Daoy (cell line): ENCODE measurements around the gene C10orf90. TPM values are rescaled to one million over a fixed set of nuclear protein-coding genes. Genes with fewer than 3 reads are reported as not detected.
A peak's percentile ranks its signal among the peaks of the same experiment; 100 is the strongest.

Experiments used
- DNase-seq: peaks from one replicate; pipeline ENCODE4 v3.0.0-alpha.2; 2015; ENCODE audit warnings: low read depth
- total RNA-seq: library from RNA; depleted of rRNA; stranded (reverse); fragments of >200 nt; shearing (Covaris generic); gene quantifications from 2 replicates; pipeline ENCODE4 v1.2.3, GENCODE V29; 2014

Gene C10orf90
- total RNA-seq, 1 experiment from 2014 or later, result 1.4 TPM

DNA sequence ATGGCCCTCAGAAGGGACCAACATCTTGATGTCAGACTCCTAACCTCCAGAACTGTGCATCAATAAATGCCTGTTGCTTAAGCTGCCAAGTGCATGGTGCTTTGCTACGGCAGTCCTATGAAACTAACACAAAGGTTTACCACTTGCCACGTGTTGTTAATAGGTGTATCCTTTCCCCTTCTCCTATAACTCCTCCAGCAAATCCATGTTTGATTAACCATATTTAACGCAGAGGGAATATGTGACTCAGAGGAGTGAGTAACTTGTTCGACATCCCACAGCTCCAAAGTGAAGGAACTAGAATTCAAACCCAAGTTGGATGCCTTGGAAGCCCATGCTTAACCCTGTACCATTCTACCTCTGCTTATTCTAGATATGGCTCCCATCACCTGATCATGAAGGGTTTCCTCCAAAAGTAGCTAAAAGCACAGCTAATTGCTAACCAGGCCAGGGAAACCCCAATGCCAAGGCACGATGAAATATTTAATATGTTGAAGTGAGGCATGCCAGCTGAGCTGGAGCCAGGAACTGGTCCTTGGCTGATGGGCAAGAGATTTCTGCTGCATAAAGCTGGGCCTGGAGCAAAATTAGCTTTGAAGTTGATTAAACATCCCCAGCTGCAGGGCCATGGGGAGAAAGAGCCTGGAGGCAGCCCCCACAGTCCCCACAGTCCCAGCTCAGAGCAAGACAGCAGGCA lies 131.9 kb downstream of the C10orf90 start:
- no peak for DNase-seq

DNA sequence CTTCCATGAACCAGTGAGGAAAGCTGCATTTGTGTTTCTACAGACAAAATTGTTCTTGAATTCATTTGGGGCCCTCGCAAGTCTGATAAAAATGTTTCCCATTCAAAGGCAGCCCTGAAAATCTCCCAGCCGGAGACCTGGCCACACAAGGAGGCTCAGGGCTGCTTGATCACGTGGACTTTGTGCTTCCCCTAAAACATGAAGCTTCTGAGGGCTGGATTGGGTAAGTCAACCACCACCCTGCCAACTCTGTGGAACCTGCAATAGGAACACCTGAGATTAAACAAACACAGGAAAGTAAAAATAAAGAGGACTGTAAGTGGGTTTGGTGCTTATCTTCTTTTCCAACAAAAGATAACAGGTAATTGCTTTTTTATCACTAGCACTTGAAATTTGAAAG lies 133.8 kb downstream of the C10orf90 start:
- DNase-seq, result no peak

DNA sequence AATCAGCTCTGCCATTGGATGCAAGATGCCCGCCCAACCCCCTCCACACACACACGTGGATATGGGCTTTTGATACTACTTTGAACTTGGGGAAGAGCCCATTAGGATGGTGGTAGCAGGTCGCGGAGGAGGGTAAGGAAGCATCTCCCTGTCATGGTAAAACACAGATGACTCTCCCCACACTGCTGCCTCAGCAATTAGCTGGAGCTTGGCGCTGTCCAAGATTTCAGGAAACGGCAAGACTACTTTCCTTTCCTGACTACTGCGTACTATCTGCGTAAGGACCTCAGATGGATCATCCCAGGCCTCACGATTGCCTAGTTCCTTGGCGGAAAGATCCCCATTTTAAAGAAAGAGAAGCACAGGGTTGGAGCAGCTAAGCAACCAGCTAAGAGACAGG lies 134.3 kb downstream of the C10orf90 start:
- no peak for DNase-seq

DNA sequence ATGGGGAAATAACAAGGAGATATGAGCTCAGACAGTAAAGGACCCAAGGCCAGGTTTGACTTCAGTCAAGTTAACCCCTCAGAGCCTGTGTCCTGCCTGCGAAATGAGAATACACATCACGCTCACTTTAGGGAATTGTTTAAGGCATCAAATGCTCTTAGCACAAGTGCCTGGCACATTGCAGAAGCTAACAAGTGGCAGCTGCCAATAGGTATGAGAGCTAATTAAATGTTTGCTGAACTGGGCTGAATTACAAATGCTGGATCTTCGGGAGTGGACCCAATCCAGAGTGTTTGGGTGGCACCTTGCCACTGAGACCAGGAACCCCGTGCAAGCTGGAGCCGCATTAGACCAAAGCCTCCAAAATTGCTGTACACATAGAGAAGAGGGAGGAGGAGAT lies 136.8 kb downstream of the C10orf90 start:
- no peak for DNase-seq

DNA sequence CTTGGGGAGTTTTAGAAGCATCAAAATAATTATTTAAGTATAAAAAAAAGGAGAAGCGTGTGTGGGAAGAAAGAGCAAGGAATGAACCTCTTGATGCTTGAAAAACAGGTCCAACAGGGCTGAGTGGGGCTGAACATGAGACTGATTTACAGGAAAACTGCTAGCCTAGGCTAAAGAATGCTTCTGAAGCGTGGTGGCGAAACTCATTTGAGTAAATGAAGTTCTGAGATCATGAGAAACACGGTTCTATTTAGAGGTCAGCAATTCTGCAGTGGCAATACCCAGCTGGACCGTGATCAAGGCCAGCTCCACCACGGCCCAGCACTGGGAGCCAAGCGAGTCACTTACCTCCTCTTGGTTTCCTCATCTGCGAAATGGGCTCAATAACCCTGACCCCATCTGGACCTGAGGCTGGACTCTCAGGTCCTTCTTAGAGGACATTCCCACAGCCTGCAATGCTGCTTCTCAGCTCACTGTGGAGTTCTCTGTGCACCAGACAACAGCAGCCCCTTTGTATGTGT lies 142.1 kb downstream of the C10orf90 start:
- DNase-seq, result no peak

DNA sequence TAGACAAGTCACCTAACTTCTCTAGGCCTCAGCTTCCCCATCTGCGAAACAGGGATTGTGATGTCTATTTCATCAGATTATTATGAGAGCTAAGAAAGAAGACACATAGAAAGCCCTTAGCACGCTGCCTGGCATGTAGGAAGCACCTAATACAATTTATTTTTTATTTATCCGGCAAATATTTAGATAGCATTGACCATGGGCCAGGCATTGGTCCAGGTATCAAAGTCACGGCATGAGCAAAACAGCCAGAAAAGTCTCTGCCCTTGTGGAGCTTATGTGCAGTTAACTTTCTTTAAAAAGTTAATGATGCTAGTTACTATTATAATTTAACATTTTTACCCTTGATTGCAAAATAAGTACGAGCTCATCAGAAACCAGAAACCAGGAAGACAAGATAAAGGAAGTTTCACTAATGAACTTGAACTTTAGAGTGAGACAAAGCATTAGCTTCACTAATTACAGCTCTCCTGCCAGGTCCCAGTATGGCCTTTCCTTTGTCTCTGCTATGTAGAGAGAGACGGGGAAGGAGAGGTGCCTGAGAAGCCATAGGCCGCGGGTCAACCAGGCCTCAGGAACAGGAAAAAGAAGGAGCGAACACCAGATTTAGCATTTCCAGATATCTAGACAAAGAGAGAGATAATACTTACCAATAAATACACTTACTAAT lies 142.7 kb downstream of the C10orf90 start:
- no peak for DNase-seq

DNA sequence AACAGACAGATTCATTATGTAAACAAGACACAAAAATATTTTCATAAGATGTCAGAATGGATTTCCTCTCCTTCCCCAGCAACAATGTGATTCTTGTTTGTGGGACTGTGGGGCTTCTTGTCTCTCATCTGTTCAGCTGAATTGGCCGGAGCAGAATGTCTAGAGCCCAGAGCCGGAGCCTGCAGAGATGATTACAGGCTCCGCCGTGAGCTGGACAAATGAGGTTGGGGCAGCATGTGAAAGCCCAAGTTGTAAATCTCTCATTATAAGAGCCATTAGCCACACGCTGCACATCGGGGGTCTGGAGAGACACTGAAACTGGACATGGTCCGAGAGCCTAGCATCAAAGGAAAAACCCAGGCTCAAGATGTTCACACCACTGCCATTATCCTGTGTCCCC lies 145.2 kb downstream of the C10orf90 start:
- no peak for DNase-seq

DNA sequence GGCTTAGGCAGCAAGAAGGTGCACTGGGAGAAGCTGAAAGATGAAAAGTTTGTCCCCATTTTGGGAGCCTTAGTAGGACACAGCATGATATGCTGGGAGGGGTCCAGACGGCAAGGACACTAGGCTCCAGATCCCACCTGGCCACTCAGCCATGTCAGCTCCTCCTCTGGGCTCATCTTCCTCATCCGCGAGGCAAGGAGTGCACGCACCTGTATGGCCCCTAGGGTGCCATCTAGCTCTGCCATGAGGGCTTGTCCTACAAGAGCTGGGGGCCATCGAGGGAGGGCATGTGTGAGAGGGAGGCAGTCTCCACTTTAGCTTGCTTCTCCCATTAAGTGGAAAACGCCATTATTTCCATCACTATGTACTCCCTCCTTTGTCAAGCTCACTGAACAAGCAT lies 146.0 kb downstream of the C10orf90 start:
- no peak for DNase-seq

DNA sequence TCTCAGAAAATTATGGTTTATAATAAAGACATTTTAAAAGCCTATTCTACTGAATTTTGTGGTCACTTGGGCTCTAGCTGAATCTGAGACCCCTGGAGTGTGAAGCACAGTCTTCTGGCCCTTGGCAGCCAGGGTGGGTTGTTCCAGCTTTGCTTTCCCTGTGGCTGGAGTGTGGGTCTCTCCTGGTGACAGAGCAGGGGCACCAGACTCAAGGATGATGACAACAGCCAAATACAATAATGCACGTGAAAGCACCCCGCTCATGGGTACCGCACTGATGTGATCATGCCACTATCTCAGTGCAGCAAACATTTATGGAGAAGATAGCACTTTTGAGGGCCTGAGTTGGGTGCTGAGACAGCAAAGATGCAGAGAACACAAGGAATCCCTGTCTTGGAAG lies 147.4 kb downstream of the C10orf90 start:
- no peak for DNase-seq

DNA sequence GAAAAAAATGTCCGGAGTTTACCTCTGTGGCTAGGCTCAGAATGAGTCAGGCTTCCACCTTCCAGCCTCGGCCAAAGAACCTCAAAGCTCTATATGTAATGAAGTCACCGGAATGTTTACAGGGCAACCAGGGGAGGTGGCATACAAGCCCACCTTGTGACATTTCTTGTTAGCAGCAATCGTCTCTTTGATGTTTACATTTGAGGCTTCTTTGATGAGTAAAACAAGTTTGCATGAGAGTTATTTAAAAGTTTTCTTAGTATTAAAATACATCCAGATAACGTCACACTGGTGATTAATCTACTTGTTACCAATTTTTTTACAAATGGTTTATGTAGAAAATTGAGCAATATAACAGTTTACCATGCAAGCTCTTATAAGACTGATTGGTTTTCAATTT lies 149.1 kb downstream of the C10orf90 start:
- peak; percentile 58 for DNase-seq

DNA sequence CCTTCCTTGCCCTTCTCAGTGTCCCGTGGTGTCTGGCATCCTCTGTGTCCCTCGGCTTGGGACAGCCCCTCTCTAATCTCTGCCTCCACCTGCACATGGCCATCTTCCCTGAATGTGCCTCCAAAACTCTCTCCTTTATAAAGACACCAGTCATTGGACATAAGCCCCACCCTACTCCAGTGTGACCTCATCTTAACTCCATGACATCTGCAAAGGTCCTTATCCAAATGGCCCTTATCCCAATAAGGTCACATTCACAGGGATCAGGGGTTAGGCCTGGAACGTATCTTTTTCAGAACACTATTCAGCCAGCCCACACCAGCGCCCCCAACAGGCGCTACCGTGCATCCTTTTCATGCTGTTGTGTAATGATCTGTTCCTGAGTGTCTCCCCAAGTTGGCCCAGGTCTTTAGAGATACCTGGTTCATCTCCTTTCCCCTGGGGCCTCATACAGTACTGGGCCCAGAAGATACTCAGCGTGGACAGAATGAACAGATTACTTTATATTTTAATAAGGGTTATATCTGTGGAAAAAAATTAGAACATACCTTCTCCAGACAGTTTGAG lies 149.7 kb downstream of the C10orf90 start:
- DNase-seq, result no peak

DNA sequence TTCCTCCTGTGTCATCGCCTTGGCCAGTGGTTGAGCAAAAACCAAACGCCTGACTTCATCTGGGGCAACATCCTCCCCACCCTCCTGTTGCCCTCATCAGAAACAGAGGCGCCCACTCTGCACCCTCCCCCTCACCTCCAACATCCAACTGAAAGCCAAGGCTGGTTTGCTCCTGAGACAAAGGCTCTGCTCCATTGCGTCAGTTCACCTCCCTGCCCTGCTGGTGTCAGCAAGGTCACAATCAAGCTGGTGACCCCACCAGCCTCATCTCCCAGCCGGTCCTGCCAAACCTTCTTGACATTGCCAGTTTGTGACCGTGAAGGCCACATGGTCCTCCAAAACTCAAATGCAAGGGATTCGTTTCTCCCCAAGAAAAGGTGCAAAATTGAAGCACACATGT lies 150.5 kb downstream of the C10orf90 start:
- no peak for DNase-seq

DNA sequence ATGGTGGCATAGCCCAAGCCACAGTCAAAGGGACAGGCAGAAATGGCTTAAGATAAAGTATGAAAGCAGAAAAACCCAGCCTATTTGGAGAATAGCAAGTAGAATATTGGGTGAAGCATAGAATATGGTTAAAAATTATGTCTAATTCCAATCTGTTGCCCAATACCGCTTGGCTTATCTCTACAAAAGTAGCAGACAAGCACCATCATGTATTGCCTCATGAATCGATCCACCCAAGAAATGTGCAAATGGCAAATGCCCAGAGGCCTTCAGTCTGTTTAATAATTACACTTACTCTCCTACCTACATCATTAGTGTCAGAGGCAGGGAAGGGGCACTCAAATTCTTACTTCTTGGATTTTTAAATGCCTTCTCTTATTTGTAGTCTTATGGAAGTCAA lies 151.3 kb downstream of the C10orf90 start:
- DNase-seq, result no peak

DNA sequence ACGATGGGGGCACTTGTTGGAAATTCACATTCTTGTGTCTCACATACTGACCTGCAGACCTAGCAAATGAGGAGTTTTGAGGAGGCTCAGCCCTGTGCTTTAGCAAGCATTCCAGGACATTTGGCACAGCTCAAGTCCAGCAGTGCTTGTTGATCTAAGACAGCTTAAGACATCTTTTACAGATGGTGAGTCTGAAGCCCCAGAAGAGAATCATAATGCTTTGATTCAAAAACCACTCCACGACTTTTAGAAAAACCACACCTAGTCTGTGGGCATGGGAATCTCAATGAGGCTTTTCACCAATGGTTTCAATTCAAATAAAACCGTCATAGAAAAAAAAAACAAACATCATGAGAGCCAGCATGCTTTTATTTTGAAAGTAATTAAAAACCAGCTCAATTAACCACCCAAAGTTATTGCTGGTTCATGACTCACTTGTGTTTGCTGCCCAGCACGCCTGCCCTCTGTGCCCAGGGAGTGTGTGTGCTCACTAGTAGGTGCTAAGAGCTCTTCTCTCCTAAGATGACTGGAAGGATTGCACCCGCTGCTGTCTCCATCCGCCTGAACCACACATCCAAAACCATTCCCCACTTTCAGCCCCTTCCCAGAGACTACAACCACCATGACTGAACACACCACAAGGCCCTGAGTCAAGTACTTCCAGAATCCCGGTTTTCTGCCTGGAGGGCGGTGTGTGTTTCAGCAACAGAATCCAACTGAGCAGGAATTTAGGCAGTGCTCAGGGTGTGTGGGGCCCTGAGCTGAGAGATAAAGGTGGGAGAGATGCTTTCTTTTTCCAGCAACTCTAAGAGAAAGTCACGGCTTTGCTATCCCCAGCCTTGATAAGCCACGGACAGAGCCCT lies 152.0 kb downstream of the C10orf90 start:
- peak; percentile 58 for DNase-seq

DNA sequence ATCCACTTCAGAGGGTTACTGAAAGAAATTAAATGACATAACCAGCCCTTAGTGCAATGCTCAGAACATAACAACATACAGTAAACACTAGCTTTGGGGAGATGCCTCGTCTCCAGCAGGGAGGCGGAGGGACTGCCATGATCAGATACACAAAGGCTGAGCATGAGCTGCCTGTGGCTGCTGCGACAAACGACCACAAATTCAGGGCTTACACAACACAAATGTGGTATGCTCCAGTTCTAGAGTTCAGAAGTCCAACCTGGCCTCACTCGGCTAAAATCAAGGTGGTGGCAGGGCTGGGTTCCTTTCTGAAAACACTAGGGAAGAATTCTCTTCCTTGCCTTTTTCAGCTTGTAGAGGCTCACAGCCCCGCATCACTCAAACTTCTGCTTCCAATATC lies 154.0 kb downstream of the C10orf90 start:
- no peak for DNase-seq

DNA sequence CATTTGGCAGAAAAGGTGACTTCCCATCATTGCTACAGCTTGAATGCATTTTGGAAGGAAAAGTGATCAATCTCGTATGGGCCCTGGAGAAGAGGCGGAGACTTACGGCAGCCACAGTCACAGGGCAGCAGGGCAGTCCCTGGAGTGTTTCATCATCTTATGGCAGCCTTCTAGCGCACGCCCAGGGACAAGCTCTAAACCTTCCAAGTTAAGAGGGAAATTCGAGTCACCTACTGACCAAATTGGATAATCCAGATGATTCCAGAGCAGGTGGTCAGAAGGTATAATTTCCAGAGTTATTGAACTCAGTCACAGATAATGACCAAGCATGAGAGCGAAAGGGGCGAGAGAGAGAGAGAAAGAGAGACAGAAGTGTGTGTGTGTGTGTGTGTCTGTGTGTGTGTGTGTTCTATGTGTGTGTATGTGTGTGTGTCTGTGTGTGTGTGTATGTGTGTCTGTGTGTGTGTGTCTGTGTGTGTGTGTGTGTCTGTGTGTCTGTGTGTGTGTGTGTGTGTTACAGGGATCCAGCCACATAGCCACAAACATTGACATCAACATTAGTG lies 158.5 kb downstream of the C10orf90 start:
- DNase-seq, result no peak

DNA sequence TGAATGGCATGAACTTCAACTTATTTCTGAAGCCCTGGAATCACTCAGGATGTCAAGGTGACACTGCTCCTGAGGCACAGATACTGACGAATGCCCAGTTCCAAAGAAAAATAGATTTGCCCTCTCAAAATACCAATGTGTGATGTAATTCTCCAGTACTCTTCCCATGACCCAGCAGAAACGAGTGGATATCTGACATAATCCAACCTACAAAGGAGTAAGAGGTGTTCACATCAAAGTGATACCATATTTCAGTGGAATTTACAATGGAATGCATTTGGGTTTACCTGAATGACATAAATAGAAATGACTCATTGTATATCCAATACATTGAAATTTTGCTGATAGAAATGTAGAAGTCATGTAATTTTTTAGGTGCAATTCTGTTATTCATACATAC lies 161.3 kb downstream of the C10orf90 start:
- DNase-seq, result no peak

DNA sequence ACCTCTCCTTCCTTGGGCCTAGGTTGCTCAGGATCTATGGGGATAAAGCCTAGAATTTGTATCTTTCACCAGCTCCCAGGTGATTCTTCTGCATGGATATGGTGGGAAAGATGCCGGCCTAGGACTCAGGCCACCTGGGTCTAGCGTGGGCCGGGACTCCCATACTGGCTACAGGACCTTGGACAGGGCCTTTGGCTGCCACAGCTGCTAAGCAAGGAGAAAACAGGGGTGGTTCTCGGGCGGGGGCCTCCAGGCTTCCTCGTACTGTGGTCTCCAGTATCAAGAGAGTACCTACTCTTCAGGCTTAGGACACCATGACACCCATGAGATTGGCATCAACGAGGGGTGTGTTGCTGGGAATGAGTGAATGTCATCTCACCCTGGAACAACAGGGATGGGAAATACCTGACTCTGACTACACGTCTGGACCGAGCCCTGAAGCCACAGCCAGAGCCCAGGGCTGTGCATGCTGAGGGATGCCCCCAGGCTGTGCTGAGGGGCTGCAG lies 161.9 kb downstream of the C10orf90 start:
- no peak for DNase-seq

DNA sequence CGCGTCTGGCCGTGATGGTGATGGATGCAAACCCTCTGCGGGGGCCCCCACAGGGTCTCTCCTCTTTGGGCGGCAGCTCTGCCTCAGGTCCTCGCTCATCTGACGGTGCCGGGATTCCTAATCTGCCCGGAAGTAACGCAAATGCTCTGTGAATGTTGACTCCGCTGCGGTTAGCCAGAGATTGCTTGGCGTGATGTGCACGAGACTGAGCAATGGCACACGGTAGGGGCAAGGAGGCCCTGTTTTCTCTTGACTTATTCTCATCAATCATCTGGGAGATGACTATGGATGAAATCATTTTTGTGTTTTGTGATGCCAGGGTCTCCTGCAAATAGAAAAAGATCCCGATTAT lies 165.8 kb downstream of the C10orf90 start:
- no peak for DNase-seq

DNA sequence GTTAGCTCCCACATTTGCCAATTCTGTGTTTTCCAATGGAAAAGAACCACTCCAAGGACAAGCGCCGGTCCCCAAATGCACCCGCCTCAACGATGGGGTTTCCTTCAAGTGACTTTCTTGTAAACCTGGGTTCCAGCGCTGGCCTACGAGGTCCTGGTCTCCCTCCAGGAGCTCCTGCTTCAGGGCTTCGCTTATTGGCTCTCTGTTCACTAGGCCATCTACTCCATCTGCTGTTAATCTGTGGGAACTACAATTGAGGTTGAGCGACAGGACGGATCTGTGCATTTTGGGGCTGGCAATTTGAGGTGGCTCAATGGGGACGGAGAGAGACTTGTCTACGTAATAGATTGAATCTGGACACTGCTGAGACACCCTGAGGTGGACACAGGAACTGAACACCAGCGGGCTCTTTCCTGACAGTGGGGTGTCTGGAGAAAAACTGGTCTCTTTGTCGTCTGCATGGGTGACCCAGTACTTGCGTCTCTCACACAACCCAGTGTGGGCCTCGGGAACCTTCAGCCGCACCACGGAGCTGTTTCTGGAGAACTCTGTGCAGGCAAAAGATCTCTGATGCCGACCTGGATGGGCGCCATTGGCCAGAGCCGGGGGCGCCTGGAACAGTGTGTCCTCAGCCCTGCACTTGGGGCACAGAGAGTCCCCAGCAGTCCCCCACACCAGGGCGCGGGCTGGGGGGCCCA lies 166.3 kb downstream of the C10orf90 start:
- DNase-seq, result peak; percentile 72

DNA sequence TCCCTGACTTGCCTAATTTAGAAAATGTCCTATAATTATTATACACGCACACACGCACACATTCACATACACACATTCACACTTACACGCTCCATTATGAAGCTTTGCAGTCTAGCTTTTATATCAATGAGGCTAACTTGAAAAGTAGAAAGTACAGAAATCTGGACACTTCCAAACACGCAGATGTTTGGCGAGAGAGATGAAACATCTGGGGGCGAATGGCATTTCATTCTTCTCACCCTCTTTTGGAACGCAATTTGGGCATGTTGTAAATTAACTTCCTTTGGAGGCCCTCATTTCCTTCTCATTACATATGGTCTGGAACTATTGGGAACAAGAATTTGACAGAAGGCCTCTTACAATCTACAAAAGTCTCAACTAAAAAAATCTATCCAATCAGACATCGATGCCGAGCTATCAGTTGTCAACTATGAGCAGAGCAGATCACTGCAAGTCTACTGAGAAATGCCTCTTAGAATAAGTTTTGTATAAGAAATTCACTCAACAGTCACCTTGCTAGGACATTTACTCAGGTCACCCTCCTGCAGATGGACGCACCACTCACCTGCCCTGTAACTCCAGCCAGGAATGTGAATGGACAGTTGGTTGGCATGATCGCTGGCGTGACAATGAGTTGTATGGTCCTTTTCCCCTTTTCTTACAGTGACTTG lies 167.0 kb downstream of the C10orf90 start:
- no peak for DNase-seq
